ENCODE data around the gene CIAO2B.

CIAO2B gene

GRCh38 chr16:66914541-66914940 lies 19.7 kb downstream of the CIAO2B start:
- no peaks in the 10 kb centered on the region for H3K27me3 ChIP-seq (ENCODE audit: control insufficient read depth in 2 of 2, insufficient read depth in 2 of 2, low read length in 2 of 2)
- H3K27ac ChIP-seq (ENCODE audit: low read depth in 2 of 2, low read length in 2 of 2), result no peak overlapping the region
- no peak overlapping the region for H3K9ac ChIP-seq (ENCODE audit: low read depth in 1 of 2, low read length in 2 of 2)

GRCh38 chr16:66913711-66914110 lies 20.5 kb downstream of the CIAO2B start:
- no peaks in the 10 kb centered on the region for H3K4me1 ChIP-seq (ENCODE audit: control insufficient read depth in 2 of 2, insufficient read depth in 2 of 2, low read length in 2 of 2)
- H3K27me3 ChIP-seq (ENCODE audit: control insufficient read depth in 2 of 2, insufficient read depth in 2 of 2, low read length in 2 of 2), result no peaks in the 10 kb centered on the region
- no peaks in the 10 kb centered on the region for H3K36me3 ChIP-seq (ENCODE audit: control insufficient read depth in 2 of 2, insufficient read depth in 2 of 2, low read length in 2 of 2)
- H3K4me3 ChIP-seq (ENCODE audit: low read length in 2 of 2), result no peak overlapping the region
- no peaks in the 10 kb centered on the region for H3K9me3 ChIP-seq (ENCODE audit: control insufficient read depth in 2 of 2, low read length in 2 of 2)
- no peak overlapping the region for H3K9ac ChIP-seq (ENCODE audit: low read depth in 1 of 2, low read length in 2 of 2)
- H3K27ac ChIP-seq (ENCODE audit: low read depth in 2 of 2, low read length in 2 of 2), result no peak overlapping the region

More at GRCh38 chr16:66914541-66914940, 19.7 kb downstream of the CIAO2B start:
- H3K36me3 ChIP-seq (ENCODE audit: control insufficient read depth in 2 of 2, insufficient read depth in 2 of 2, low read length in 2 of 2), result no peaks in the 10 kb centered on the region
- H3K4me1 ChIP-seq (ENCODE audit: control insufficient read depth in 2 of 2, insufficient read depth in 2 of 2, low read length in 2 of 2), result peaks cover 0 to 2% of the 10 kb centered on the region in 2 donors
- no peak overlapping the region for H3K4me3 ChIP-seq (ENCODE audit: low read length in 2 of 2)
- no peaks in the 10 kb centered on the region for H3K9me3 ChIP-seq (ENCODE audit: control insufficient read depth in 2 of 2, low read length in 2 of 2)

- Histone ChIP-seq H3K27me3 (ENCODE audit: control insufficient read depth in 2 of 2, insufficient read depth in 2 of 2, low read length in 2 of 2) (no peaks in the 10 kb centered on the region), H3K9ac (ENCODE audit: low read depth in 1 of 2, low read length in 2 of 2) (no peak overlapping the region), H3K36me3 (ENCODE audit: control insufficient read depth in 2 of 2, insufficient read depth in 2 of 2, low read length in 2 of 2) (no peaks in the 10 kb centered on the region), H3K27ac (ENCODE audit: low read depth in 2 of 2, low read length in 2 of 2) (no peak overlapping the region), H3K4me3 (ENCODE audit: low read length in 2 of 2) (no peak overlapping the region), H3K4me1 (ENCODE audit: control insufficient read depth in 2 of 2, insufficient read depth in 2 of 2, low read length in 2 of 2) (no peaks in the 10 kb centered on the region), H3K9me3 (ENCODE audit: control insufficient read depth in 2 of 2, low read length in 2 of 2) (no peaks in the 10 kb centered on the region)
These were observed 21.1 kb downstream of the CIAO2B start for GRCh38 chr16:66913081-66913480.

GRCh38 chr16:66911801-66912200 lies 22.4 kb downstream of the CIAO2B start:
- H3K36me3 ChIP-seq (ENCODE audit: control insufficient read depth in 2 of 2, insufficient read depth in 2 of 2, low read length in 2 of 2), result no peaks in the 10 kb centered on the region
- no peak overlapping the region for H3K4me3 ChIP-seq (ENCODE audit: low read length in 2 of 2)
- no peaks in the 10 kb centered on the region for H3K27me3 ChIP-seq (ENCODE audit: control insufficient read depth in 2 of 2, insufficient read depth in 2 of 2, low read length in 2 of 2)
- H3K4me1 ChIP-seq (ENCODE audit: control insufficient read depth in 2 of 2, insufficient read depth in 2 of 2, low read length in 2 of 2), result no peaks in the 10 kb centered on the region
- no peaks in the 10 kb centered on the region for H3K9me3 ChIP-seq (ENCODE audit: control insufficient read depth in 2 of 2, low read length in 2 of 2)
- no peak overlapping the region for H3K9ac ChIP-seq (ENCODE audit: low read depth in 1 of 2, low read length in 2 of 2)
- H3K27ac ChIP-seq (ENCODE audit: low read depth in 2 of 2, low read length in 2 of 2), result no peak overlapping the region

- Histone ChIP-seq H3K9me3 (ENCODE audit: control insufficient read depth in 2 of 2, low read length in 2 of 2) (no peaks in the 10 kb centered on the region), H3K4me3 (ENCODE audit: low read length in 2 of 2) (no peak overlapping the region), H3K36me3 (ENCODE audit: control insufficient read depth in 2 of 2, insufficient read depth in 2 of 2, low read length in 2 of 2) (no peaks in the 10 kb centered on the region), H3K27ac (ENCODE audit: low read depth in 2 of 2, low read length in 2 of 2) (no peak overlapping the region), H3K4me1 (ENCODE audit: control insufficient read depth in 2 of 2, insufficient read depth in 2 of 2, low read length in 2 of 2) (no peaks in the 10 kb centered on the region), H3K9ac (ENCODE audit: low read depth in 1 of 2, low read length in 2 of 2) (no peak overlapping the region), H3K27me3 (ENCODE audit: control insufficient read depth in 2 of 2, insufficient read depth in 2 of 2, low read length in 2 of 2) (no peaks in the 10 kb centered on the region)
These were observed 23.1 kb downstream of the CIAO2B start for GRCh38 chr16:66911112-66911511.

- H3K36me3 ChIP-seq (ENCODE audit: control insufficient read depth in 2 of 2, insufficient read depth in 2 of 2, low read length in 2 of 2), result no peaks in the 10 kb centered on the region
- no peaks in the 10 kb centered on the region for H3K27me3 ChIP-seq (ENCODE audit: control insufficient read depth in 2 of 2, insufficient read depth in 2 of 2, low read length in 2 of 2)
- H3K27ac ChIP-seq (ENCODE audit: low read depth in 2 of 2, low read length in 2 of 2), result no peak overlapping the region
- H3K9ac ChIP-seq (ENCODE audit: low read depth in 1 of 2, low read length in 2 of 2), result no peak overlapping the region
- H3K4me1 ChIP-seq (ENCODE audit: control insufficient read depth in 2 of 2, insufficient read depth in 2 of 2, low read length in 2 of 2), result peaks cover 3 to 7% of the 10 kb centered on the region in 2 donors
- no peaks in the 10 kb centered on the region for H3K9me3 ChIP-seq (ENCODE audit: control insufficient read depth in 2 of 2, low read length in 2 of 2)
- no peak overlapping the region for H3K4me3 ChIP-seq (ENCODE audit: low read length in 2 of 2)
These were observed 23.8 kb downstream of the CIAO2B start for GRCh38 chr16:66910175-66910940.

- Histone ChIP-seq H3K9me3 (ENCODE audit: control insufficient read depth in 2 of 2, low read length in 2 of 2) (no peaks in the 10 kb centered on the region), H3K4me3 (ENCODE audit: low read length in 2 of 2) (no peak overlapping the region), H3K27me3 (ENCODE audit: control insufficient read depth in 2 of 2, insufficient read depth in 2 of 2, low read length in 2 of 2) (no peaks in the 10 kb centered on the region), H3K27ac (ENCODE audit: low read depth in 2 of 2, low read length in 2 of 2) (no peak overlapping the region), H3K9ac (ENCODE audit: low read depth in 1 of 2, low read length in 2 of 2) (no peak overlapping the region), H3K4me1 (ENCODE audit: control insufficient read depth in 2 of 2, insufficient read depth in 2 of 2, low read length in 2 of 2) (peaks cover 8 to 12% of the 10 kb centered on the region in 2 donors), H3K36me3 (ENCODE audit: control insufficient read depth in 2 of 2, insufficient read depth in 2 of 2, low read length in 2 of 2) (no peaks in the 10 kb centered on the region)
These were observed 25.2 kb downstream of the CIAO2B start for GRCh38 chr16:66908762-66909559.

GRCh38 chr16:66908116-66908515 lies 26.1 kb downstream of the CIAO2B start:
- no peaks in the 10 kb centered on the region for H3K36me3 ChIP-seq (ENCODE audit: control insufficient read depth in 2 of 2, insufficient read depth in 2 of 2, low read length in 2 of 2)
- H3K4me3 ChIP-seq (ENCODE audit: low read length in 2 of 2), result no peak overlapping the region
- H3K9me3 ChIP-seq (ENCODE audit: control insufficient read depth in 2 of 2, low read length in 2 of 2), result no peaks in the 10 kb centered on the region
- no peaks in the 10 kb centered on the region for H3K27me3 ChIP-seq (ENCODE audit: control insufficient read depth in 2 of 2, insufficient read depth in 2 of 2, low read length in 2 of 2)
- peaks cover 8 to 12% of the 10 kb centered on the region in 2 donors for H3K4me1 ChIP-seq (ENCODE audit: control insufficient read depth in 2 of 2, insufficient read depth in 2 of 2, low read length in 2 of 2)
- no peak overlapping the region for H3K9ac ChIP-seq (ENCODE audit: low read depth in 1 of 2, low read length in 2 of 2)
- no peak overlapping the region for H3K27ac ChIP-seq (ENCODE audit: low read depth in 2 of 2, low read length in 2 of 2)

- Histone ChIP-seq H3K4me3 (ENCODE audit: low read length in 2 of 2) (no peak overlapping the region), H3K36me3 (ENCODE audit: control insufficient read depth in 2 of 2, insufficient read depth in 2 of 2, low read length in 2 of 2) (no peaks in the 10 kb centered on the region), H3K27ac (ENCODE audit: low read depth in 2 of 2, low read length in 2 of 2) (no peak overlapping the region), H3K9ac (ENCODE audit: low read depth in 1 of 2, low read length in 2 of 2) (no peak overlapping the region), H3K4me1 (ENCODE audit: control insufficient read depth in 2 of 2, insufficient read depth in 2 of 2, low read length in 2 of 2) (peaks cover 8 to 12% of the 10 kb centered on the region in 2 donors), H3K9me3 (ENCODE audit: control insufficient read depth in 2 of 2, low read length in 2 of 2) (no peaks in the 10 kb centered on the region), H3K27me3 (ENCODE audit: control insufficient read depth in 2 of 2, insufficient read depth in 2 of 2, low read length in 2 of 2) (no peaks in the 10 kb centered on the region)
These were observed 27.0 kb downstream of the CIAO2B start for GRCh38 chr16:66906916-66907836.
